Gastroesophageal sphincter (tissue), 4 donors: ENCODE data around the gene NR4A1. TPM values are rescaled to one million over a fixed set of nuclear protein-coding genes. Genes with fewer than 3 reads are reported as not detected.

Experiments used
- ATAC-seq: fragments of 150-250 bp; one replicate; pipeline ENCODE4 v1.9.1; 2016; ENCODE audit warnings: mild to moderate bottlenecking, moderate library complexity
- H3K27ac ChIP-seq, 4 donors: fragments of 200-600 bp; sonication (generic) in 3 of 4; 1 replicate in 3 of 4; 2 replicates in 1 of 4; pipeline ENCODE4 v1.5.1; 2016 to 2019
- H3K27me3 ChIP-seq: fragments of 200-600 bp; sonication (generic); one replicate; pipeline ENCODE4 v1.5.1; 2019
- H3K36me3 ChIP-seq, 2 donors: fragments of 200-600 bp; sonication (generic); one replicate each; pipeline ENCODE4 v1.5.1; 2019; ENCODE audit warnings: control low read depth in 1 of 2
- H3K4me1 ChIP-seq, 3 donors: fragments of 200-600 bp; sonication (generic); 1 replicate in 2 of 3; 2 replicates in 1 of 3; pipeline ENCODE4 v1.5.1; 2016 to 2019; ENCODE audit warnings: control low read depth in 2 of 3
- H3K4me3 ChIP-seq, 2 donors: fragments of 200-600 bp; sonication (generic); one replicate each; pipeline ENCODE4 v1.5.1; 2019; ENCODE audit warnings: mild to moderate bottlenecking in 1 of 2, moderate library complexity in 1 of 2
- H3K9me3 ChIP-seq, 3 donors: fragments of 200-600 bp; sonication (generic); one replicate each; pipeline ENCODE4 v1.5.1; 2017 to 2019; ENCODE audit warnings: control low read depth in 2 of 3
- CTCF ChIP-seq, 4 experiments: fragments of 200-600 bp in 2 of 4; fragments of 450-650 bp in 2 of 4; sonication (generic) in 1 of 4; IDR thresholded peaks; one replicate each; pipeline ENCODE4 v1.5.1; 2017 to 2019; ENCODE audit warnings: antibody characterized with exemption in 4 of 4, mild to moderate bottlenecking in 2 of 4, moderate library complexity in 2 of 4
- EP300 ChIP-seq: sonication (generic); formaldehyde crosslinking; IDR thresholded peaks from one replicate; pipeline ENCODE4 v1.6.1; 2017; ENCODE audit warnings: antibody characterized with exemption, mild to moderate bottlenecking
- POLR2A ChIP-seq, 2 donors: fragments of 450-650 bp; IDR thresholded peaks; one replicate each; pipeline ENCODE4 v1.6.1; 2017; ENCODE audit warnings: antibody characterized with exemption in 2 of 2, mild to moderate bottlenecking in 2 of 2, moderate library complexity in 1 of 2
- POLR2AphosphoS5 ChIP-seq: sonication (generic); formaldehyde crosslinking; IDR thresholded peaks from one replicate; pipeline ENCODE4 v1.6.1; 2017; ENCODE audit warnings: antibody characterized with exemption
- WGBS, 2 donors: methylation state at CpG; one replicate each; pipeline ENCODE4 v1.1.5; 2018; ENCODE audit warnings: low coverage in 1 of 2; 5-methylcytosine and 5-hydroxymethylcytosine counted together
- total RNA-seq, 4 donors: library from RNA; depleted of rRNA; stranded (reverse); fragments of >200 nt; gene quantifications; one replicate each; pipeline ENCODE4 v1.1.0, GENCODE V29; 2016

The NR4A1 gene
- total RNA-seq, 4 donors from 2014 or later = 29.9 to 67.2 (median 35.2) TPM

- Histone ChIP-seq H3K36me3 (peaks cover 0 to 55% of the 10 kb centered on the region in 2 donors), H3K27me3 (no peaks in the 10 kb centered on the region), H3K9me3 (no peaks in the 10 kb centered on the region), H3K27ac (peak overlapping the region; percentile 11 to 100 (median 97)), H3K4me1 (peaks cover 0 to 88% (median 12%) of the 10 kb centered on the region in 3 donors), H3K4me3 (peak overlapping the region in 1 of 2 donors; percentile 70)
- ATAC-seq = no peak
- TF ChIP-seq CTCF (IDR thresholded peaks at IDR 0.05) (no peak), EP300 (no peak), POLR2A (IDR thresholded peaks at IDR 0.05) (no peak), POLR2AphosphoS5 (no peak)
- WGBS, 2 donors = 45 to 71% methylated on average over 3 to 5 of the region's 21 CpGs
Measured at GRCh38 chr12:52054231-52054832, 3.1 kb downstream of the NR4A1 start.

DNA sequence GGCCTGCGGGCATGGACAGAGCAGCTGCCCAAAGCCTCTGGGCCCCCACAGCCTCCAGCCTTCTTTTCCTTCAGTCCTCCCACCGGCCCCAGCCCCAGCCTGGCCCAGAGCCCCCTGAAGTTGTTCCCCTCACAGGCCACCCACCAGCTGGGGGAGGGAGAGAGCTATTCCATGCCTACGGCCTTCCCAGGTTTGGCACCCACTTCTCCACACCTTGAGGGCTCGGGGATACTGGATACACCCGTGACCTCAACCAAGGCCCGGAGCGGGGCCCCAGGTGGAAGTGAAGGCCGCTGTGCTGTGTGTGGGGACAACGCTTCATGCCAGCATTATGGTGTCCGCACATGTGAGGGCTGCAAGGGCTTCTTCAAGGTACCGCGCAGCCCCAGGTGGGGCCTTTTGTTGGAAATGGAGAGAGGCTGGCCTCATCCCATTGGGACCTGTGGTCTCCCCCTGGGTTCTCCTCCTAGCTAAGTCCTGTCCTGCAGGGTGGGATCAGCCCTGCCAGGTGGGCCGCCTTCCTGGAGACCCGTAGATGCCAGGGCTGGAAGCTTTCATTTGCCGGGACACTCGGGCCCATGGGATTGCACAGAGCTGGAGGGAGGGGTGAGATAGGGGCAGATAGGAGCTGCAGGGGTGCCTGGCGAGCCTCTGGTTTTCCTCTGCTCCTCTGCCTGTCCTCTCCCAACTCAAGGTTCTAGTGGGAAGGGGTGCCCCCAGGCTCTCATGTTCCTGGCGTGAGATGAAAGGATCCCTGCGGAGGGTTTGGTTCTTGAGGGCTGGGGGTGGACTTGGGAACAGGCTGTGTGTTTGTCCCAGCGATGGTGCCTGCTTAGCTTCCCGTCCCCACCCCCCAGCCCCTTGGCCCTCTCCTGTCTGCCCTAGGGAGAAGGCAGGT lies 3.8 kb downstream of the NR4A1 start:
- Histone ChIP-seq H3K27ac (peak overlapping the region; percentile 11 to 100 (median 97)), H3K4me3 (peak overlapping the region in 1 of 2 donors; percentile 70), H3K36me3 (peaks cover 0 to 63% of the 10 kb centered on the region in 2 donors), H3K4me1 (peaks cover 0 to 91% (median 9%) of the 10 kb centered on the region in 3 donors), H3K27me3 (no peaks in the 10 kb centered on the region), H3K9me3 (no peaks in the 10 kb centered on the region)
- no peak for TF ChIP-seq EP300
- TF ChIP-seq POLR2A (IDR thresholded peaks at IDR 0.05) = peak in 1 of 2 donors; percentile 9
- TF ChIP-seq POLR2AphosphoS5 = no peak
- TF ChIP-seq CTCF (IDR thresholded peaks at IDR 0.05) = no peak
- 80 to 100% methylated on average over 1 of the region's 21 CpGs for WGBS, 2 donors
- ATAC-seq = no peak

DNA sequence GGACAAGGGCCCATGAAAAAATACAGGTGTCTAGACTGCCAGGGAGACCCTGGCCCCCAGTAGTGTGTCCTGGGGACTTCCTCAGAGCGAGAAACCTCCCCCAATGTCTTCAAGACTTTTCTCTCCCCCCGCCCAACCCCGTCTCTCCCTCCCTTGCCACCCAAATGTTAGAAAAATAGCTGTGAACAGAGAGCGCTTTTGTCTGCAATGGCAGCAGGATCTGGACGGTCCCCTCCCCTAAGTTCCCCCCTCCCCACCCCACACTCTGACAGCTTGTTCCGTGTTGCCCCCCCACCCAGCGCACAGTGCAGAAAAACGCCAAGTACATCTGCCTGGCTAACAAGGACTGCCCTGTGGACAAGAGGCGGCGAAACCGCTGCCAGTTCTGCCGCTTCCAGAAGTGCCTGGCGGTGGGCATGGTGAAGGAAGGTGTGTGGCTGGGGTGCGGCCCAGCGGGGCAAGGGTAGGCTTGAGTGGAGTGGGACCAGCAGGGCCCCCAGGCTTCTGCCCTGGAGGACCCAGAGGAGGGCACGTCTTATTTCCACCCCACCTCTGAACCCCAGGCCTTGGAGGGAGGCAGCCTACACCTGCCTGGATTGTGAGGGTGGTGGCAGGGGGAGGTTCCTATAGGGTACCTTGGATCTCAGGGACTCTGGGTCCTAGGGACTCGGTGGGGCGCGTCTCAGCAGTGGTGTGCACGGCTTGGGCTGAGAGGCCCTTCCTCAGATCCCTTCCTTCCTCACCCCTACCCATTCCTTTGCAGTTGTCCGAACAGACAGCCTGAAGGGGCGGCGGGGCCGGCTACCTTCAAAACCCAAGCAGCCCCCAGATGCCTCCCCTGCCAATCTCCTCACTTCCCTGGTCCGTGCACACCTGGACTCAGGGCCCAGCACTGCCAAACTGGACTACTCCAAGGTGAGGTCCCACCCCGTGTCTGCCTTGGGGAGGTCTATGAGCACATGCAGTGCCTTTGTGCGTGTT lies 4.8 kb downstream of the NR4A1 start:
- Histone ChIP-seq H3K27ac (peak overlapping the region; percentile 17 to 100 (median 97)), H3K36me3 (peaks cover 0 to 64% of the 10 kb centered on the region in 2 donors), H3K4me3 (peak overlapping the region in 1 of 2 donors; percentile 70), H3K9me3 (no peaks in the 10 kb centered on the region), H3K4me1 (peaks cover 0 to 85% (median 5%) of the 10 kb centered on the region in 3 donors), H3K27me3 (no peaks in the 10 kb centered on the region)
- TF ChIP-seq POLR2A (IDR thresholded peaks at IDR 0.05) (peak in 1 of 2 donors; percentile 11), POLR2AphosphoS5 (peak; percentile 15), CTCF (IDR thresholded peaks at IDR 0.05) (no peak)
- 60% methylated on average over 3 of the region's 27 CpGs; no CpG with 5 or more reads in 1 of the 2 donors for WGBS, 2 donors
- peak; percentile 0 for ATAC-seq

- no peaks in the 10 kb centered on the region for H3K27me3 ChIP-seq
- peaks cover 0 to 82% (median 5%) of the 10 kb centered on the region in 3 donors for H3K4me1 ChIP-seq
- ATAC-seq = peak; percentile 2
- TF ChIP-seq POLR2A (IDR thresholded peaks at IDR 0.05) = no peak
- TF ChIP-seq POLR2AphosphoS5 = no peak
- no peak for TF ChIP-seq CTCF (IDR thresholded peaks at IDR 0.05)
- no peak for TF ChIP-seq EP300
- no peaks in the 10 kb centered on the region for H3K9me3 ChIP-seq
- peak overlapping the region; percentile 17 to 100 (median 97) for H3K27ac ChIP-seq
- peaks cover 0 to 64% of the 10 kb centered on the region in 2 donors for H3K36me3 ChIP-seq
- H3K4me3 ChIP-seq = peak overlapping the region in 1 of 2 donors; percentile 36
- 0 to 80% methylated on average over 1 to 6 of the region's 23 CpGs for WGBS, 2 donors
Measured at GRCh38 chr12:52056801-52057637, 5.8 kb downstream of the NR4A1 start.
